IPS DF 6.9 (cell line): Measurements from ENCODE around the gene SAP25.
"Not testable (repeated sequence)": the region's sequence is repeated elsewhere in the genome, so short reads cannot be mapped to it uniquely, and the experiment has no call there.

Experiments used
- DNase-seq: peaks from one replicate; pipeline ENCODE4 v3.0.0-alpha.2; 2013; ENCODE audit warnings: low read depth, low spot score
- H3K27ac ChIP-seq: one replicate; pipeline ENCODE4 v1.5.1; 2013; ENCODE audit warnings: low read length, control low read depth
- H3K27me3 ChIP-seq: 2 replicates; pipeline ENCODE4 v1.6.1; 2013; ENCODE audit warnings: mild to moderate bottlenecking, low read length; ENCODE audit not compliant: control insufficient read depth, insufficient read depth
- H3K36me3 ChIP-seq: 2 replicates; pipeline ENCODE4 v1.6.1; 2013; ENCODE audit warnings: low read length; ENCODE audit not compliant: control insufficient read depth, insufficient read depth
- H3K4me1 ChIP-seq: 2 replicates; pipeline ENCODE4 v1.6.1; 2013; ENCODE audit warnings: low read length; ENCODE audit not compliant: control insufficient read depth, insufficient read depth
- H3K4me3 ChIP-seq: 2 replicates; pipeline ENCODE4 v1.5.1; 2013; ENCODE audit warnings: mild to moderate bottlenecking, low read length
- H3K9me3 ChIP-seq: 2 replicates; pipeline ENCODE4 v1.6.1; 2013; ENCODE audit warnings: low read length, inconsistent platforms; ENCODE audit not compliant: control insufficient read depth, insufficient read depth
- WGBS: extraction: QIAGEN DNeasy Blood & Tissue Kit; methylation state at CpG from one replicate; pipeline ENCODE4 v1.1.7; 2013; ENCODE audit warnings: mixed read lengths, missing lambda C conversion rate; ENCODE audit not compliant: insufficient read length, insufficient coverage; 5-methylcytosine and 5-hydroxymethylcytosine counted together

The SAP25 gene

GRCh38 chr7:100555701-100556100 is 18.0 kb downstream of the SAP25 start:
- DNase-seq: no peak

GRCh38 chr7:100553032-100553431 is 20.7 kb downstream of the SAP25 start:
- no peak overlapping the region for H3K4me3 ChIP-seq
- WGBS: no CpG with 5 or more reads among the region's 3 CpGs
- DNase-seq: no peak
- 0 out of 2 replicates have a peak, but pooled peaks cover 3% of the 10 kb centered on the region for H3K36me3 ChIP-seq
- no peaks in the 10 kb centered on the region for H3K4me1 ChIP-seq
- no peaks in the 10 kb centered on the region for H3K9me3 ChIP-seq
- H3K27ac ChIP-seq: no peak overlapping the region
- no peaks in the 10 kb centered on the region for H3K27me3 ChIP-seq

More at GRCh38 chr7:100555701-100556100, 18.0 kb downstream of the SAP25 start:
- H3K4me3 ChIP-seq: no peak overlapping the region
- H3K27me3 ChIP-seq: no peaks in the 10 kb centered on the region
- no peaks in the 10 kb centered on the region for H3K4me1 ChIP-seq
- no peaks in the 10 kb centered on the region for H3K9me3 ChIP-seq
- 0 out of 2 replicates have a peak, but pooled peaks cover 3% of the 10 kb centered on the region for H3K36me3 ChIP-seq
- H3K27ac ChIP-seq: no peak overlapping the region
- no CpG with 5 or more reads among the region's 5 CpGs for WGBS

DNA sequence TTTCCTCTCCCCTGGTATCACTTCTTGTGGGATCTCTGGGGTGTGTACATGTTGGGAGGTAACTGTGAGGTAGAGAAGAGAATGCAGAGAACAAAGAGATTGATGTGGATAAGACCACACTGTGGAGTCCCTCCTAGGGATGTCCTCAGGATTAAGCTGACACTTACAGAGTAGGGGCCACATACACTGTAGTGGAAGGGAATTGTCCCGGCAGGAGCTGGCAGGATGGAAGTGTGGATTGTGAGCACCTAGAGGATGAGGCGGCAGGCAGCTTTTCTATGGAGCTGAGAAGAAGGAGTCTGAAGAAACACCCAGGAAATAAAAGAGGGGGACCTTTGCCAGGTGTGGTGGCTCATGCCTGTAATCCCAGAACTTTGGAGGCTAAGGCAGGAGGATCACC is 21.2 kb downstream of the SAP25 start:
- no peak for DNase-seq
- no CpG with 5 or more reads among the region's 2 CpGs for WGBS
- H3K27ac ChIP-seq: no peak overlapping the region
- no peaks in the 10 kb centered on the region for H3K9me3 ChIP-seq
- H3K27me3 ChIP-seq: no peaks in the 10 kb centered on the region
- no peak overlapping the region for H3K4me3 ChIP-seq
- H3K36me3 ChIP-seq: 0 out of 2 replicates have a peak, but pooled peaks cover 3% of the 10 kb centered on the region
- H3K4me1 ChIP-seq: no peaks in the 10 kb centered on the region

DNA sequence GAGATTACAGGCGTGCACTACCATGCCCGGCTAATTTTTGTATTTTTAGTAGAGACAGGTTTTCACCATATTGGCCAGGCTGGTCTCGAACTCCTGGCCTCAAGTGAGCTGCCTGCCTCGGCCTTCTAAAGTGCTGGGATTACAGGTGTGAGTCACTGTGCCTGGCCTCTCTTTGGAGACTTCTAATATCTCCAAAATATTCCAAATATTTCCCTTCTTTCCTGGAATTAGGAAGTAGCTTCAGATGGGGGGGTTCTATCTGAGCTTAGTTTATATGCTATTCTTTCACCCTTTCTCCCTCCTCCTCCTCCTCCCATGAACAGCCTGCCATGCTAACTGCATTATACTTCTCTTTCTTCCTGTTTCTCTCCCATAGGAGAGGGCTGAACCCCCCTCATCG is 25.3 kb downstream of the SAP25 start:
- not testable (repeated sequence) for DNase-seq, H3K27me3 ChIP-seq, H3K4me1 ChIP-seq, H3K27ac ChIP-seq, H3K36me3 ChIP-seq, H3K9me3 ChIP-seq, H3K4me3 ChIP-seq
- WGBS: no CpG with 5 or more reads among the region's 5 CpGs

- no peaks in the 10 kb centered on the region for H3K27me3 ChIP-seq
- H3K4me1 ChIP-seq: peaks cover 1% of the 10 kb centered on the region; the same call in 1 of the 2 replicates
- DNase-seq: no peak
- H3K4me3 ChIP-seq: no peak overlapping the region
- H3K27ac ChIP-seq: no peak overlapping the region
- H3K36me3 ChIP-seq: no peaks in the 10 kb centered on the region
- WGBS: no CpG with 5 or more reads among the region's 2 CpGs
- no peaks in the 10 kb centered on the region for H3K9me3 ChIP-seq
Measured at GRCh38 chr7:100547872-100548271, 25.8 kb downstream of the SAP25 start.

- Histone ChIP-seq H3K9me3 (no peaks in the 10 kb centered on the region), H3K4me1 (peaks cover 6% of the 10 kb centered on the region; the same call in 1 of the 2 replicates), H3K27ac (no peak overlapping the region), H3K36me3 (no peaks in the 10 kb centered on the region), H3K4me3 (no peak overlapping the region), H3K27me3 (no peaks in the 10 kb centered on the region)
- no CpG with 5 or more reads among the region's 9 CpGs for WGBS
- DNase-seq: no peak
Measured at GRCh38 chr7:100546926-100547800, 26.5 kb downstream of the SAP25 start.

DNA sequence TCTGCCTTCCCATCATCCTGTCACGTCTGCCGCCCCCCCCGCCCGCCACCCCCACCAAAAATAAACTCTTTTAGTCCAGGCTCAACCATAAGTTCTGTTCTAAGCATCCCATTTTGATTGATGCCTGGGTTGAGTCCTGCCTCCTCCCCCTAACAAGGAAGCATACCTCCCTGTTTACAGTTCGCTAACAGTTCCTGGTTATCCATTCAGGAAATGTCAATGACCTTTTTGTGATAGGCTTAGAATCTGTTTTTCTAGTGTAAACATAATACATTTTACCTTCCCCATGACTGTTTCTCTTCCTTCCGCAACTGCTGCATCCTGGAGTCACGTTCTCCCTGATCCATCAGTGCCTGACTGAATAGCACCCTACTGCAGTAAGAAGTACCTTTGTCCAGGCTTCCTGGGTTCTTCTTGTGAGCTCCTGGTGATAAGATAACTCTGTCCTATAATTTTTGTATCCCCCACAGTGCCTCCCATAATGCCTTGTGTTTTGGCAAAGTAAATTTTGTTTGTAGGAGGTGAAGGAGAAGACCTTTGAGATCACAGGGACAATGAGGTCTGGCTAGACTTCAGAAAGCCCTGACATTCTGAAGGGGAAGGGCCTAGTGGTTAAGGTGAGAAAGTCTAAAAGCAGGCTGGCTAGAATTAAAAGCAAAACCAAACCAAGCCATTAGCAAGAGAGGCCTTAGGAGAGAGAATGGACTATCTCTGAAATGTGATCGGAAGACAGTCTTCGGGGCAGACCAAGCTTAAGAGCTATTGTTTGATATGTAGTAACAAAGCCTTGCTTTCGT is 27.4 kb downstream of the SAP25 start:
- no peak for DNase-seq

GRCh38 chr7:100545360-100546128 is 28.2 kb downstream of the SAP25 start:
- no CpG with 5 or more reads among the region's 3 CpGs for WGBS
- H3K9me3 ChIP-seq: no peaks in the 10 kb centered on the region
- DNase-seq: no peak
- no peak overlapping the region for H3K27ac ChIP-seq
- H3K4me1 ChIP-seq: peaks cover 6% of the 10 kb centered on the region; the same call in 1 of the 2 replicates
- no peak overlapping the region for H3K4me3 ChIP-seq
- H3K36me3 ChIP-seq: no peaks in the 10 kb centered on the region
- no peaks in the 10 kb centered on the region for H3K27me3 ChIP-seq

More for the DNA sequence above, 27.4 kb downstream of the SAP25 start:
- Histone ChIP-seq H3K36me3 (no peaks in the 10 kb centered on the region), H3K27me3 (no peaks in the 10 kb centered on the region), H3K4me3 (no peak overlapping the region), H3K27ac (no peak overlapping the region), H3K4me1 (peaks cover 6% of the 10 kb centered on the region; the same call in 1 of the 2 replicates), H3K9me3 (no peaks in the 10 kb centered on the region)
- WGBS: no CpG with 5 or more reads among the region's 10 CpGs

DNA sequence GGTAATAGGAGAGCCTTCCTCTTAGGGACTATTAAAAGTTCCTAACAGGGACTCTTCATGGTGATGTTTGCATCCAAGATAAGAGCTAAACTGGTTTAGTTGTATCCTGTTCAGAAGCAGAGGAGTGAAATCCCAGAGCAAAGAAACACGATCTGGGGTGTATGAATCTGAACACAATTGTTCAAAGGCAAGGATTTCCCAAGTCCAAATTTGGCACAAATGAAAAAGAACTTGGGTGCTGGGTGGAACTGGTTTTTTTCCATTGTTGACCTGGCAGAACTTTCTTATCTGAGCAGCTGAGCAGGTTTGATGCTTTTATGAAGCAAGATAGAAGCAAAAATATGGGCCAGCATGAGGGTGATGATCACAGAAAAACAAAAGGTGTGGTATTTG is 28.7 kb downstream of the SAP25 start:
- WGBS: no CpG with 5 or more reads among the region's 1 CpG

GRCh38 chr7:100544386-100544785 is 29.3 kb downstream of the SAP25 start:
- H3K4me1 ChIP-seq: peaks cover 6% of the 10 kb centered on the region; the same call in 1 of the 2 replicates

More for the DNA sequence above, 28.7 kb downstream of the SAP25 start:
- Histone ChIP-seq H3K27me3 (0 out of 2 replicates have a peak, but pooled peaks cover 1% of the 10 kb centered on the region), H3K4me3 (no peak overlapping the region), H3K27ac (no peak overlapping the region), H3K9me3 (no peaks in the 10 kb centered on the region), H3K36me3 (no peaks in the 10 kb centered on the region), H3K4me1 (peaks cover 6% of the 10 kb centered on the region; the same call in 1 of the 2 replicates)
- DNase-seq: no peak

More at GRCh38 chr7:100544386-100544785, 29.3 kb downstream of the SAP25 start:
- Histone ChIP-seq H3K36me3 (no peaks in the 10 kb centered on the region), H3K9me3 (no peaks in the 10 kb centered on the region), H3K27me3 (0 out of 2 replicates have a peak, but pooled peaks cover 1% of the 10 kb centered on the region), H3K27ac (no peak overlapping the region), H3K4me3 (no peak overlapping the region)
- DNase-seq: no peak
- no CpG with 5 or more reads among the region's 5 CpGs for WGBS
